ENCODE results near the gene NPIPA7. TPM values are rescaled to one million over a fixed set of nuclear protein-coding genes. Genes with fewer than 3 reads are reported as not detected.
"Not testable (repeated sequence)": the region's sequence is repeated elsewhere in the genome, so short reads cannot be mapped to it uniquely, and the experiment has no call there.

Gene NPIPA7
- polyA plus RNA-seq (ENCODE audit: insufficient read length in 4 of 4), result 10 to 100 TPM in 3 of 4 donors, 1 to 10 TPM in 1; 9.8 to 30.3 (median 19.5) TPM

DNA sequence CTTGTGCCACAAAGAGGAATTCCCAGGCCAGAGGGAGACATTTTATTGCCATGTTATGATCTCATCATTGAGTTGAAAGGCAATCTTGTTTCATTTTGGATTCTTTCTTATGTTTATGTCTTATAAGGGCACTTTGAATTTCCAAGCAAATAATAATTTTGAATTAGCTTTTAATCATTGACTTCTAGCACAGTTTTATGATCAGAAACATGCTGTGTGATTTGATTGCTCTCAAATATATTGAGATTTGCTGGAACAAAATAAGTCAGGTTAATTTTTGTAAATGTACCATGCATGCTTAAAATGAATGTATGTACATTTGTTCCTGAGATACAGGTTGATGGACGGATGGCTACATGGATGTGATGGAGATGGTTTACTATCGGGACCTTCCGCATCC is at the start of gene NPIPA7:
Gene NPIPA7, plus strand, starts transcription at position 301 of the 400 bp plus-strand sequence. CDS start 105 bp downstream, outside the sequence.
- not testable (repeated sequence) for DNase-seq (ENCODE audit: low read depth in 4 of 4, low spot score in 3 of 4)

GRCh38 chr16:16331466-16331865 is 47.5 kb upstream of the NPIPA7 start:
- DNase-seq (ENCODE audit: low read depth in 4 of 4, low spot score in 3 of 4), result not testable (repeated sequence)

DNA sequence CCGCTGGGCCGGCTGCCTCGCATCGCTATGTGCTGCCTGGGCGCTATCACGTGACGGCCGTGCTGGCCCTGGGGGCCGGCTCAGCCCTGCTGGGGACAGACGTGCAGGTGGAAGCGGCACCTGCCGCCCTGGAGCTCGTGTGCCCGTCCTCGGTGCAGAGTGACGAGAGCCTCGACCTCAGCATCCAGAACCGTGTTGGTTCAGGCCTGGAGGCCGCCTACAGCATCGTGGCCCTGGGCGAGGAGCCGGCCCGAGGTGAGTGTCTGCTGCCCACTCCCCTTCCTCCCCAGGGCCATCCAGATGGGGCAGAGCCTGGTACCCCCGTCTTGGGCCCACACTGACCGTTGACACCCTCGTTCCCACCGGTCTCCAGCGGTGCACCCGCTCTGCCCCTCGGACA is 21.4 kb upstream of the NPIPA7 start:
- not testable (repeated sequence) for DNase-seq (ENCODE audit: low read depth in 4 of 4, low spot score in 3 of 4)

GRCh38 chr16:16358539-16359240 is 20.2 kb upstream of the NPIPA7 start:
- not testable (repeated sequence) for DNase-seq (ENCODE audit: low read depth in 4 of 4, low spot score in 3 of 4)

DNA sequence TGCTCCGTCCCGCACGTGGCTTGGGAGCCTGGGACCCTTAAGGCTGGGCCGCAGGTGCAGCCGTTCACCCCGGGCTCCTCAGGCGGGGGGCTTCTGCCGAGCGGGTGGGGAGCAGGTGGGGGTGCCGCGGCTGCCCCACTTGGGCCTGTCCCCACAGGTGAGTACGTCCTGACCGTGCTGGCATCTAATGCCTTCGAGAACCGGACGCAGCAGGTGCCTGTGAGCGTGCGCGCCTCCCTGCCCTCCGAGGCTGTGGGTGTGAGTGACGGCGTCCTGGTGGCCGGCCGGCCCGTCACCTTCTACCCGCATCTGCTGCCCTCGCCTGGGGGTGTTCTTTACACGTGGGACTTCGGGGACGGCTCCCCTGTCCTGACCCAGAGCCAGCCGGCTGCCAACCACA is 15.3 kb upstream of the NPIPA7 start:
- DNase-seq (ENCODE audit: low read depth in 4 of 4, low spot score in 3 of 4), result not testable (repeated sequence)

GRCh38 chr16:16364100-16364499 is 14.8 kb upstream of the NPIPA7 start:
- DNase-seq (ENCODE audit: low read depth in 4 of 4, low spot score in 3 of 4), result not testable (repeated sequence)

DNA sequence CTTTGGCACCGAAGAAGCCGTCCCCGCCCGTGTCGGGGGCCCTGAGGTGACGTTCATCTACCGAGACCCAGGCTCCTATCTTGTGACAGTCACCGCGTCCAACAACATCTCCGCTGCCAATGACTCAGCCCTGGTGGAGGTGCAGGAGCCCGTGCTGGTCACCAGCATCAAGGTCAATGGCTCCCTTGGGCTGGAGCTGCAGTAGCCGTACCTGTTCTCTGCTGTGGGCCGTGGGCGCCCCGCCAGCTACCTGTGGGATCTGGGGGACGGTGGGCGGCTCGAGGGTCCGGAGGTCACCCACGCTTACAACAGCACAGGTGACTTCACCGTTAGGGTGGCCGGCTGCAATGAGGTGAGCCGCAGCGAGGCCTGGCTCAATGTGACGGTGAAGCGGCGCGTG is 14.2 kb upstream of the NPIPA7 start:
- DNase-seq (ENCODE audit: low read depth in 4 of 4, low spot score in 3 of 4), result not testable (repeated sequence)

GRCh38 chr16:16365319-16365718 is 13.6 kb upstream of the NPIPA7 start:
- DNase-seq (ENCODE audit: low read depth in 4 of 4, low spot score in 3 of 4), result not testable (repeated sequence)

DNA sequence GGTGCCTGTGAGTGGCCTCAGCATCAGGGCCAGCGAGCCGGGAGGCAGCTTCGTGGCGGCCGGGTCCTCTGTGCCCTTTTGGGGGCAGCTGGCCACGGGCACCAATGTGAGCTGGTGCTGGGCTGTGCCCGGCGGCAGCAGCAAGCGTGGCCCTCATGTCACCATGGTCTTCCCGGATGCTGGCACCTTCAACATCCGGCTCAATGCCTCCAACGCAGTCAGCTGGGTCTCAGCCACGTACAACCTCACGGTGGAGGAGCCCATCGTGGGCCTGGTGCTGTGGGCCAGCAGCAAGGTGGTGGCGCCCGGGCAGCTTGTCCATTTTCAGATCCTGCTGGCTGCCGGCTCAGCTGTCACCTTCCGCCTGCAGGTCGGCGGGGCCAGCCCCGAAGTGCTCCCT is 13.1 kb upstream of the NPIPA7 start:
- not testable (repeated sequence) for DNase-seq (ENCODE audit: low read depth in 4 of 4, low spot score in 3 of 4)

DNA sequence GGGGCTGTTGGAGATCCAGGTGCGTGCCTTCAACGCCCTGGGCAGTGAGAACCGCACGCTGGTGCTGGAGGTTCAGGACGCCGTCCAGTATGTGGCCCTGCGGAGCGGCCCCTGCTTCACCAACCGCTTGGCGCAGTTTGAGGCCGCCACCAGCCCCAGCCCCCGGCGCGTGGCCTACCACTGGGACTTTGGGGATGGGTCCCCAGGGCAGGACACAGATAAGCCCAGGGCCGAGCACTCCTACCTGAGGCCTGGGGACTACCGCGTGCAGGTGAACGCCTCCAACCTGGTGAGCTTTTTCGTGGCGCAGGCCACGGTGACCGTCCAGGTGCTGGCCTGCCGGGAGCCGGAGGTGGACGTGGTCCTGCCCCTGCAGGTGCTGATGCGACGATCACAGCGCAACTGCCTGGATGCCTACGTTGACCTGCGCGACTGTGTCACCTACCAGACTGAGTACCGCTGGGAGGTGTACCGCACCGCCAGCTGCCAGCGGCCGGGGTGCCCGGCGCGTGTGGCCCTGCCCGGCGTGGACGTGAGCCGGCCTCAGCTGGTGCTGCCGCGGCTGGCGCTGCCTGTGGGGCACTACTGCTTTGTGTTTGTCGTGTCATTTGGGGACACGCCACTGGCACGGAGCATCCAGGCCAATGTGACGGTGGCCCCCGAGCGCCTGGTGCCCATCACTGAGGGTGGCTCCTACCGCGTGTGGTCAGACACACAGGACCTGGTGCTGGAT is 12.2 kb upstream of the NPIPA7 start:
- not testable (repeated sequence) for DNase-seq (ENCODE audit: low read depth in 4 of 4, low spot score in 3 of 4)

DNA sequence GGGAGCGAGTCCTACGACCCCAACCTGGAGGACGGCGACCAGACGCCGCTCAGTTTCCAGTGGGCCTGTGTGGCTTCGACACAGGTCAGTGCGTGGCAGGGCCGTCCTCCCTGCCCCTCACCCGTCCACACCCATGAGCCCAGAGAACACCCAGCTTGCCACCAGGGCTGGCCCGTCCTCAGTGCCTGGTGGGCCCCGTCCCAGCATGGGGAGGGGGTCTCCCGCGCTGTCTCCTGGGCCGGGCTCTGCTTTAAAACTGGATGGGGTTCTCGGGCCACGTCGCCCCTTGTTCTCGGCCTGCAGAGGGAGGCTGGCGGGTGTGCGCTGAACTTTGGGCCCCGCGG is 11.7 kb upstream of the NPIPA7 start:
- not testable (repeated sequence) for DNase-seq (ENCODE audit: low read depth in 4 of 4, low spot score in 3 of 4)

DNA sequence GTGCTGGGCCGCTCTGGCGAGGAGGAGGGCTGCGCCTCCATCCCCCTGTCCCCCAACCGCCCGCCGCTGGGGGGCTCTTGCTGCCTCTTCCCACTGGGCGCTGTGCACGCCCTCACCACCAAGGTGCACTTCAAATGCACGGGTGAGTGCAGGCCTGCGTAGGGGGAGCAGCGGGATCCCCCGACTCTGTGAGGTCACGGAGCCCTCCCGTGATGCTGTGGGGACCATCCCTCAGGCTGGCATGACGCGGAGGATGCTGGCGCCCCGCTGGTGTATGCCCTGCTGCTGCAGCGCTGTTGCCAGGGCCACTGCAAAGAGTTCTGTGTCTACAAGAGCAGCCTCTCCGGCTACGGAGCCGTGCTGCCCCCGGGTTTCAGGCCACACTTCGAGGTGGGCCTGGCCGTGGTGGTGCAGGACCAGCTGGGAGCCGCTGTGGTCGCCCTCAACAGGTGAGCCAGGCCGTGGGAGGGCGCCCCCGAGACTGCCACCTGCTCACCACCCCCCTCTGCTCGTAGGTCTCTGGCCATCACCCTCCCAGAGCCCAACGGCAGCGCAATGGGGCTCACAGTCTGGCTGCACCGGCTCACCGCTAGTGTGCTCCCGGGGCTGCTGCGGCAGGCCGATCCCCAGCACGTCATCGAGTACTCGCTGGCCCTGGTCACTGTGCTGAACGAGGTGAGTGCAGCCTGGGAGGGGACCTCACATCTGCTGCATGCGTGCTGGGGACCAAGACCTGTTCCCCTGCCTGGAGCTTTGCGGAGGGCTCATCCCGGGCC is 9.7 kb upstream of the NPIPA7 start:
- DNase-seq (ENCODE audit: low read depth in 4 of 4, low spot score in 3 of 4), result not testable (repeated sequence)

- DNase-seq (ENCODE audit: low read depth in 4 of 4, low spot score in 3 of 4), result not testable (repeated sequence)
These were observed 7.7 kb upstream of the NPIPA7 start for GRCh38 chr16:16371136-16371735.

GRCh38 chr16:16374192-16374591 is 4.7 kb upstream of the NPIPA7 start:
- DNase-seq (ENCODE audit: low read depth in 4 of 4, low spot score in 3 of 4), result not testable (repeated sequence)

- DNase-seq (ENCODE audit: low read depth in 4 of 4, low spot score in 3 of 4), result not testable (repeated sequence)
These were observed 20.7 kb downstream of the NPIPA7 start for GRCh38 chr16:16399685-16400084.

DNA sequence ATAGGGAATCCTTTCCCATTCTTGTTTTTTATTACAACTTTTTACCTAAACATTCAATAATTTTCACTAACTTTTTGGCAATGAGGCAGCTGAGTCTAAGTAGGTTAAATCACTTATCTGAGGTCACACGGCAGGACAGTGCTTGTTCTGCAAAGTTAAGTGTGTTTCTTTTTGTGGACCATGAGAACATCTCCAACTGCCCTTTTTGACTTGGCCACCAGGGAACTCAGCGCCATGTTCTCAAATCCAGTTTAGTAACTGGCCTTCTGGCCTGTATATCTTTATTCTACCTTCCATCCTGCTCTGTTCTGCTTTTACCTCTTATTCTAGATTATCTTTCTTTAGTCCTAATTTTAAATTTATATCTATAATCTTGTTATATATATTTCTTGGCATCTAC is 23.4 kb downstream of the NPIPA7 start:
- not testable (repeated sequence) for DNase-seq (ENCODE audit: low read depth in 4 of 4, low spot score in 3 of 4)

DNA sequence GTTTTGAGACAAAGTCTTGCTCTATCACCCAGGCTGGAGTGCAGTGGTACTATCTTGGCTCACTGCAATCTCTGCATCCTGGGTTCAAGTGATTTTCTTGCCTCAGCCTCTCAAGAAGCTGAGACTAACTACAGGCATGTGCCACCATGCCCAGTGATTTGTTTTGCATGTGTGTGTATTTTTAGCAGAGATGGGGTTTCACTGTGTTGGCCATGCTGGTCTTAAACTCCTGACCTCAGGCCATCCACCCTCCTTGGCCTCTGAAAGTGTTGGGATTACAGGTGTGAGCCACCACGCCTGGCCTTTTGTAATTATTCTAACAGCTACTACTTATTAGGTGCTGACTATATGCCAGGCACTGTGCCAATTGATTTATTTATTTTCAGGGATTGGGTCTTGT is 25.3 kb downstream of the NPIPA7 start:
- DNase-seq (ENCODE audit: low read depth in 4 of 4, low spot score in 3 of 4), result not testable (repeated sequence)

DNA sequence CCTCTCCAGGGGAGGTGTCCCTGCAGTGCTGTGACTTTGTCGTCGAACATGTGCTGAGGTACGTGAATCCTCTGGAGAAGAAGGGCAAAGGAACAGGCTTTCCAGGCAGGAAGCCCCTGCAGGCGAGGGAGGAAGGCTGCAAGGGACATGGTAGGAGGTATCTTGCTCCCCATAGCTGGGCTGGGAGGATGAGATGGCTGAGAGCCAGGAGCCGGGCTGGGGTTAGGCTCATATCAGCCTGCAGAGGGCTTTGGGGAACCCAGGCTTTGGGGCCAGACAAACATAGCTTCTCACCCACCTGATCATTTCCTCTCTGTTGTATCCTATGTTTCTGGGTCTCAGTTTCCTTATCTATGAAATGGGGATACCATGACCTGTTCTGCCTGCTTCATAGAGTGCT is 26.5 kb downstream of the NPIPA7 start:
- not testable (repeated sequence) for DNase-seq (ENCODE audit: low read depth in 4 of 4, low spot score in 3 of 4)

- not testable (repeated sequence) for DNase-seq (ENCODE audit: low read depth in 4 of 4, low spot score in 3 of 4)
These were observed 29.5 kb downstream of the NPIPA7 start for GRCh38 chr16:16408430-16408829.

DNA sequence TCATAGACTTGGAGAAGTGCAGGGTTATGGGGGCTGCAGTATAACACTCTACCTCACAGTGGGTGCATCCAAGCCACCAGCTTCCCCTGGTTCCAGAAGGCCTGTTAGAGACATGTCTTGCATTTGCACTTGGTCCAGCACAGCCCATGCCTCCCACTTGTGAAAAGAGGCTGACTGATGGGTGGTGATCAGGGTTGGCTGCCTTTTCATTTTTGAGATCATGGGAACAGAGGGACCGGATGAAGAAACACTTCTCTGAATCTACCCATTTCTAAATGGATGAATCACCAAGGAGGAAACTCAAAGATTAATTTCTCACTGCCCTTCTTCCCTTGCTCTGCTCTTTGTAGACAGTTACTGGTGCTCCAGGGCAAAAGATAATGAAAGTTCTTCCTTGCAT is 34.8 kb downstream of the NPIPA7 start:
- not testable (repeated sequence) for DNase-seq (ENCODE audit: low read depth in 4 of 4, low spot score in 3 of 4)

DNA sequence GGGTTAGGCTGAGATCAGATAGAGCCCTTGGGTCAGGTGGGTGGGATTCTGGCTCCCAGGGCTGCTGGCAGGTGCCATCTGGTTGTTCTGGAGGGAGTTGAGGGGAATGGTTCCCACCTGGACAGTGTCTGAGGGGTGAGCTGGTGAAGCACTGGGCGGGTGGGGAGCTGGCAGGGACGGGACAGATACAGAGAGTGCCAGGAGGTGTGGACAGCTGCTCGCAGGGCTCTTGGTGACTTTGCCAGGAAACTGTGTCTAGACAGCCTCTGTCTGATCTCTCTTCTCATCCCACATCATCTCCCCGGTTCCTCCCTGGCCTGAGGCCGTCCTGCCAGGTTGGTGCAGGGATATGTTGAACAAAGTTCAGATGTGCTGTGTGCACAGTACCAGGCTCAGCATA is 38.1 kb downstream of the NPIPA7 start:
- not testable (repeated sequence) for DNase-seq (ENCODE audit: low read depth in 4 of 4, low spot score in 3 of 4)
